C4-2B (cell line): ENCODE results near the gene ILKAP.
A peak's percentile ranks its signal among the peaks of the same experiment; 100 is the strongest.

Experiments used
- H3K27ac ChIP-seq: fragments of 450-650 bp; 2 replicates; pipeline ENCODE4 v1.5.1; 2017
- CTCF ChIP-seq: fragments of 450-650 bp; conservative IDR thresholded peaks from 2 replicates; pipeline ENCODE4 v1.5.1; 2017; ENCODE audit warnings: mild to moderate bottlenecking
- ZFX ChIP-seq: fragments of 450-650 bp; IDR thresholded peaks from 2 replicates; pipeline ENCODE4 v1.6.1; 2017

The ILKAP gene

GRCh38 chr2:238146884-238147544 is 56.5 kb downstream of the ILKAP start:
- no peak overlapping the region for H3K27ac ChIP-seq
- TF ChIP-seq ZFX (no peak), CTCF (no peak)

GRCh38 chr2:238145851-238146250 is 57.6 kb downstream of the ILKAP start:
- TF ChIP-seq CTCF (no peak), ZFX (no peak)

GRCh38 chr2:238145046-238145445 is 58.4 kb downstream of the ILKAP start:
- no peak overlapping the region for H3K27ac ChIP-seq
- TF ChIP-seq ZFX (no peak), CTCF (no peak)

More at GRCh38 chr2:238145851-238146250, 57.6 kb downstream of the ILKAP start:
- H3K27ac ChIP-seq: no peak overlapping the region

- TF ChIP-seq CTCF: no peak
- no peak for TF ChIP-seq ZFX
- no peak overlapping the region for H3K27ac ChIP-seq
Measured at GRCh38 chr2:238144262-238144661, 59.2 kb downstream of the ILKAP start.

GRCh38 chr2:238143239-238143951 is 60.1 kb downstream of the ILKAP start:
- TF ChIP-seq CTCF (no peak), ZFX (no peak)
- H3K27ac ChIP-seq: no peak overlapping the region

- TF ChIP-seq ZFX (no peak), CTCF (no peak)
- H3K27ac ChIP-seq: peak overlapping the region; percentile 46
Measured at GRCh38 chr2:238142382-238143205, 60.9 kb downstream of the ILKAP start.
